Astrocyte (in vitro differentiated cells and primary cell): ENCODE data around the gene RAB6A. TPM values are rescaled to one million over a fixed set of nuclear protein-coding genes. Genes with fewer than 3 reads are reported as not detected.

Source experiments
- DNase-seq: peaks from one replicate; pipeline ENCODE4 v3.0.0-alpha.2; 2010; ENCODE audit warnings: low read depth
- FAIRE-seq: peaks from 2 replicates; lab custom pipeline; 2011; peaks lifted over from hg19 to GRCh38; lab: Jason Lieb, UNC
- H2AFZ ChIP-seq: 2 replicates; pipeline ENCODE4 v1.6.0; 2012; ENCODE audit warnings: low read depth, low read length, inconsistent platforms
- H3K27ac ChIP-seq: 2 replicates; pipeline ENCODE4 v1.5.1; 2011; ENCODE audit warnings: low read depth, low read length, inconsistent platforms
- H3K27me3 ChIP-seq: 2 replicates; pipeline ENCODE4 v1.6.0; 2011; ENCODE audit warnings: low read length, inconsistent platforms; ENCODE audit not compliant: insufficient read depth
- H3K36me3 ChIP-seq: 2 replicates; pipeline ENCODE4 v1.5.1; 2011; ENCODE audit warnings: low read length, inconsistent platforms; ENCODE audit not compliant: insufficient read depth
- H3K4me1 ChIP-seq: 2 replicates; pipeline ENCODE4 v1.5.1; 2011; ENCODE audit warnings: low read length, inconsistent platforms; ENCODE audit not compliant: insufficient read depth
- H3K4me2 ChIP-seq: 2 replicates; pipeline ENCODE4 v1.6.0; 2012; ENCODE audit warnings: low read length, inconsistent platforms
- H3K4me3 ChIP-seq: 2 replicates; pipeline ENCODE4 v1.5.1; 2011; ENCODE audit warnings: low read depth, mild to moderate bottlenecking, low read length, inconsistent platforms; ENCODE audit not compliant: insufficient read depth
- H3K79me2 ChIP-seq: 2 replicates; pipeline ENCODE4 v1.6.0; 2012; ENCODE audit warnings: mild to moderate bottlenecking, low read length, inconsistent platforms; ENCODE audit not compliant: insufficient read depth
- H3K9ac ChIP-seq: 2 replicates; pipeline ENCODE4 v1.6.0; 2012; ENCODE audit warnings: mild to moderate bottlenecking, low read length, inconsistent platforms
- H3K9me3 ChIP-seq: 2 replicates; pipeline ENCODE4 v1.5.1; 2012; ENCODE audit warnings: low read depth, mild to moderate bottlenecking, low read length, inconsistent platforms; ENCODE audit not compliant: insufficient read depth
- H4K20me1 ChIP-seq: 2 replicates; pipeline ENCODE4 v1.6.0; 2012; ENCODE audit warnings: low read length, inconsistent platforms; ENCODE audit not compliant: insufficient read depth
- H3K27ac Mint-ChIP-seq: one replicate; pipeline ENCODE4 v1.8.0; 2021; ENCODE audit warnings: mild to moderate bottlenecking, mixed read lengths; ENCODE audit not compliant: unreplicated experiment
- H3K27me3 Mint-ChIP-seq: one replicate; pipeline ENCODE4 v1.8.0; 2021; ENCODE audit warnings: low read depth, mixed read lengths; ENCODE audit not compliant: unreplicated experiment
- H3K36me3 Mint-ChIP-seq: one replicate; pipeline ENCODE4 v1.8.0; 2021; ENCODE audit warnings: low read depth, mixed read lengths; ENCODE audit not compliant: unreplicated experiment
- H3K4me1 Mint-ChIP-seq: one replicate; pipeline ENCODE4 v1.8.0; 2021; ENCODE audit warnings: low read depth, mixed read lengths; ENCODE audit not compliant: unreplicated experiment
- H3K4me3 Mint-ChIP-seq: one replicate; pipeline ENCODE4 v1.8.0; 2021; ENCODE audit warnings: mild to moderate bottlenecking, moderate library complexity, mixed read lengths; ENCODE audit not compliant: unreplicated experiment
- H3K9me3 Mint-ChIP-seq: one replicate; pipeline ENCODE4 v1.8.0; 2021; ENCODE audit warnings: mild to moderate bottlenecking, mixed read lengths; ENCODE audit not compliant: unreplicated experiment
- EZH2 ChIP-seq: IDR thresholded peaks from 2 replicates; pipeline ENCODE4 v1.6.1; 2012; ENCODE audit warnings: mild to moderate bottlenecking, low read length, inconsistent platforms; ENCODE audit not compliant: insufficient read depth
- total RNA-seq: library from RNA; stranded (reverse); gene quantifications from 2 replicates; pipeline ENCODE4 v1.2.1, GENCODE V29; 2021
- TF ChIP-seq, protein P1 (sequence below): IDR thresholded peaks from 2 replicates; pipeline ENCODE4 v1.5.1; 2011; ENCODE audit warnings: low read depth, mild to moderate bottlenecking, inconsistent platforms, low read length, moderate library complexity; ENCODE audit not compliant: insufficient read depth

RAB6A gene
- total RNA-seq, 1 donor from 2014 or later: 185 TPM

DNA sequence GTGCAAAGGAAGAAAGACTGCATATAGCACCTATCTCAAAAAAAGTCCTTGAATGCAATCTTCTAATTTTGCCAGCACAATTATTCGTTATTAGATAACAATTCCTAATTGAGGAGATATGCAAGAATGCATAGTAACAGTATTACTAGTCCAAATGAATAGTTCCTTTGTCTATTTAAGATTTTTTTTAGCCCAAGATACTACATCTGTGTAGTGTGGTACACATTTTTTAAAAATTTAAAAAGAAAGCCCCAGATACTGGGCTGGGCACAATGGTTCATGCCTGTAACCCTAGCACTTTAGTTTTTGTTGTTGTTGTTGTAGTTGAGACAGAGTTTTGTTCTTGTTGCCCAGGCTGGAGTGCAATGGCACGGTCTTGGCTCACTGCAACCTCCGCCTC, 43.7 kb downstream of the RAB6A start:
- FAIRE-seq (no peak), DNase-seq (no peak)
- H2AFZ ChIP-seq: no peak overlapping the region
- peaks cover 41% of the 10 kb centered on the region for H3K79me2 ChIP-seq
- H3K9ac ChIP-seq: no peak overlapping the region
- H3K4me3 ChIP-seq: no peak overlapping the region
- Mint-ChIP-seq H3K27ac (no peak overlapping the region), H3K36me3 (peaks cover 15% of the 10 kb centered on the region), H3K9me3 (no peaks in the 10 kb centered on the region), H3K27me3 (no peaks in the 10 kb centered on the region), H3K4me1 (peaks cover 6% of the 10 kb centered on the region), H3K4me3 (no peak overlapping the region)
- TF ChIP-seq, protein P1, sequence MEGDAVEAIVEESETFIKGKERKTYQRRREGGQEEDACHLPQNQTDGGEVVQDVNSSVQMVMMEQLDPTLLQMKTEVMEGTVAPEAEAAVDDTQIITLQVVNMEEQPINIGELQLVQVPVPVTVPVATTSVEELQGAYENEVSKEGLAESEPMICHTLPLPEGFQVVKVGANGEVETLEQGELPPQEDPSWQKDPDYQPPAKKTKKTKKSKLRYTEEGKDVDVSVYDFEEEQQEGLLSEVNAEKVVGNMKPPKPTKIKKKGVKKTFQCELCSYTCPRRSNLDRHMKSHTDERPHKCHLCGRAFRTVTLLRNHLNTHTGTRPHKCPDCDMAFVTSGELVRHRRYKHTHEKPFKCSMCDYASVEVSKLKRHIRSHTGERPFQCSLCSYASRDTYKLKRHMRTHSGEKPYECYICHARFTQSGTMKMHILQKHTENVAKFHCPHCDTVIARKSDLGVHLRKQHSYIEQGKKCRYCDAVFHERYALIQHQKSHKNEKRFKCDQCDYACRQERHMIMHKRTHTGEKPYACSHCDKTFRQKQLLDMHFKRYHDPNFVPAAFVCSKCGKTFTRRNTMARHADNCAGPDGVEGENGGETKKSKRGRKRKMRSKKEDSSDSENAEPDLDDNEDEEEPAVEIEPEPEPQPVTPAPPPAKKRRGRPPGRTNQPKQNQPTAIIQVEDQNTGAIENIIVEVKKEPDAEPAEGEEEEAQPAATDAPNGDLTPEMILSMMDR: no peak
- TF ChIP-seq EZH2: no peak
- no peak overlapping the region for H3K4me2 ChIP-seq
- H3K9me3 ChIP-seq: no peaks in the 10 kb centered on the region
- H3K36me3 ChIP-seq: peaks cover 7% of the 10 kb centered on the region
- no peak overlapping the region for H3K27ac ChIP-seq
- H4K20me1 ChIP-seq: peaks cover 46% of the 10 kb centered on the region
- H3K4me1 ChIP-seq: no peaks in the 10 kb centered on the region
- no peaks in the 10 kb centered on the region for H3K27me3 ChIP-seq

DNA sequence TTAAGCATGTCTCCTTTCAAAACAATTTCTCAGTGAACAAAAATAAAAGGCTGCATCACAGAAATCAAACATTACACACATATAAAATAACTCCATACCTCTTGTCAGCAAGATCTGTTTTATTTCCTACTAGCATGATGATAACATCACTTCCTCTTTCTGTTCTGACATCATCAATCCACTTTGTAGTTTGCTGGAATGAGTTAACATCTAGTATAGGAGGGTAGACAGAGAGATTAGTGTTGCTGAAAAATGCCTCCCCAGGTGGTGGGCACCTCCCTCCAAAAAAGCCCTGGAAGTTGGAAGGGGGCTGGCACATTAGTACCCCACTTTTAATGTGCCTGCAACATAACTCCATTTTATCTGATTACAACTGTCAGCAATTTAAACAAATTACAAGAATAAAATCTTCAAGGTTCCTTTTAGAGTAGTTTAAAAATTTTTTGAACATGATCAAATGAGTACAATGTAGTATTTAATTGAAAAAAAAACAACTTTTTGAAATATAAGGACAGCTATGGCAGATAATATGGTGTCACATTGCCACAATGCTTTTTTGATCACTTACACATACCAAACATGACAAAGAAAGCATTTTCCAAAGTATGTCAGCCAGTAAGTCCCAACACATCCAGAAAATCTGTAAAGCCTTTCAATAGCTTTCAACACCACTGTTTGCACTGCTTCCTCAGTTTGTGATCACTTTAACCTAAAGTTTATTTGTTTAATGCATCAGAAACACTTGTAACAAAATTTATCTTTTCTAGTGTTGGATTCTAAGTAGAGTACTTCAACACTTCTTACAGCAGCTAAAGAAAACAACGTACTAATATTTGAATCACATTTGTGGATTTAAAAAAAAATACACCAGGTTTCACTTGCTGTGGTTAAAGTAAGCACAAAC, 44.5 kb downstream of the RAB6A start:
- H3K9me3 ChIP-seq: no peaks in the 10 kb centered on the region
- no peak overlapping the region for H2AFZ ChIP-seq
- peaks cover 6% of the 10 kb centered on the region for H3K4me1 Mint-ChIP-seq
- FAIRE-seq (peak; percentile 52), DNase-seq (no peak)
- H3K4me2 ChIP-seq: no peak overlapping the region
- H3K27ac ChIP-seq: no peak overlapping the region
- no peaks in the 10 kb centered on the region for H3K27me3 Mint-ChIP-seq
- H3K27me3 ChIP-seq: no peaks in the 10 kb centered on the region
- H3K36me3 ChIP-seq: peaks cover 7% of the 10 kb centered on the region
- no peaks in the 10 kb centered on the region for H3K9me3 Mint-ChIP-seq
- H4K20me1 ChIP-seq: peaks cover 42% of the 10 kb centered on the region
- peak overlapping the region; percentile 62 for H3K27ac Mint-ChIP-seq
- peaks cover 36% of the 10 kb centered on the region for H3K79me2 ChIP-seq
- no peak overlapping the region for H3K4me3 Mint-ChIP-seq
- no peak for TF ChIP-seq EZH2
- TF ChIP-seq, protein P1: no peak
- H3K4me1 ChIP-seq: no peaks in the 10 kb centered on the region
- H3K4me3 ChIP-seq: no peak overlapping the region
- peaks cover 10% of the 10 kb centered on the region for H3K36me3 Mint-ChIP-seq
- no peak overlapping the region for H3K9ac ChIP-seq

DNA sequence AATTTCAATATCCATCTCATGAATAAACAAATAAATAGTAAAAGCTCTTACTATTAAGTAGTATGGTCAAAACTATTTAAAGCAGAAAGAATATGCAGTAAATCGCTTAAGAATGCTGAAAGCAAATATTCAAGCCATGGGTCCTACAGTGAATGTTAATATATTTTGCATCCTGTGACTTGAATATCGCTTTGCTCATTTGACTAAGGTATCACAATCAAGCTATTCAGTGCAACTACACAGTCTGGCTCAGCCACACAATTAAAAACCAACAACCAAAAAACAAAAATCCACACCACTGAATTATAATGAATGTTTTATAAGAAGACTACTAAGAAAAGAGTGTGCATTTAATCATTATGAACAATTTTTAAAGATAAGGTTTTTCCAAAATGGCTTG, 45.3 kb downstream of the RAB6A start:
- H3K27ac Mint-ChIP-seq: no peak overlapping the region
- no peak overlapping the region for H3K4me3 Mint-ChIP-seq
- Histone ChIP-seq H3K4me2 (no peak overlapping the region), H3K36me3 (peaks cover 11% of the 10 kb centered on the region), H4K20me1 (peaks cover 40% of the 10 kb centered on the region), H2AFZ (no peak overlapping the region), H3K27ac (no peak overlapping the region), H3K4me1 (no peaks in the 10 kb centered on the region), H3K79me2 (peaks cover 35% of the 10 kb centered on the region), H3K27me3 (no peaks in the 10 kb centered on the region), H3K9me3 (no peaks in the 10 kb centered on the region), H3K9ac (no peak overlapping the region), H3K4me3 (no peak overlapping the region)
- peaks cover 3% of the 10 kb centered on the region for H3K36me3 Mint-ChIP-seq
- H3K9me3 Mint-ChIP-seq: no peaks in the 10 kb centered on the region
- H3K4me1 Mint-ChIP-seq: peaks cover 6% of the 10 kb centered on the region
- no peak for DNase-seq
- no peaks in the 10 kb centered on the region for H3K27me3 Mint-ChIP-seq
- no peak for FAIRE-seq
- TF ChIP-seq, protein P1: no peak
- no peak for TF ChIP-seq EZH2
